GM12801 (cell line): ENCODE results near the gene LMNTD2.

Experiments used
- CTCF ChIP-seq: IDR thresholded peaks from one replicate; pipeline ENCODE4 v1.5.1; 2011; ENCODE audit warnings: control low read depth; ENCODE audit not compliant: insufficient read length; ENCODE audit errors: extremely low read depth

LMNTD2 gene

GRCh38 chr11:553083-553987 lies 7.2 kb downstream of the LMNTD2 start:
- no peak for TF ChIP-seq CTCF

- no peak for TF ChIP-seq CTCF
Measured at GRCh38 chr11:551596-551995, 8.9 kb downstream of the LMNTD2 start.

GRCh38 chr11:551131-551530 lies 9.4 kb downstream of the LMNTD2 start:
- no peak for TF ChIP-seq CTCF

GRCh38 chr11:550746-551085 lies 9.8 kb downstream of the LMNTD2 start:
- no peak for TF ChIP-seq CTCF

- TF ChIP-seq CTCF = no peak
Measured at GRCh38 chr11:550021-550745, 10.4 kb downstream of the LMNTD2 start.

- TF ChIP-seq CTCF = no peak
Measured at GRCh38 chr11:548700-549603, 11.6 kb downstream of the LMNTD2 start.

- TF ChIP-seq CTCF = no peak
Measured at GRCh38 chr11:545171-545570, 15.4 kb downstream of the LMNTD2 start.
